Hematopoietic multipotent progenitor cell treated with erythropoietin and hydrocortisone succinate and interleukin-3 and kit ligand, for 8 days (in vitro differentiated cells): ENCODE data around the gene FAM53A.

Experiments
- DNase-seq: peaks from one replicate; pipeline ENCODE4 v3.0.0-alpha.2; 2015

FAM53A gene

GRCh38 chr4:1601852-1602654 lies 82.1 kb downstream of the FAM53A start:
- DNase-seq: no peak

- no peak for DNase-seq
These were observed 82.6 kb downstream of the FAM53A start for GRCh38 chr4:1601533-1601835.

GRCh38 chr4:1600811-1601532 lies 83.1 kb downstream of the FAM53A start:
- DNase-seq: no peak

- no peak for DNase-seq
These were observed 83.8 kb downstream of the FAM53A start for GRCh38 chr4:1600211-1600780.

GRCh38 chr4:1599491-1600210 lies 84.5 kb downstream of the FAM53A start:
- no peak for DNase-seq

- DNase-seq: no peak
These were observed 85.1 kb downstream of the FAM53A start for GRCh38 chr4:1599026-1599481.

- DNase-seq: no peak
These were observed 85.7 kb downstream of the FAM53A start for GRCh38 chr4:1598206-1599025.

GRCh38 chr4:1597021-1597931 lies 86.8 kb downstream of the FAM53A start:
- DNase-seq: no peak

- no peak for DNase-seq
These were observed 87.7 kb downstream of the FAM53A start for GRCh38 chr4:1596393-1596792.

GRCh38 chr4:1595789-1596325 lies 88.3 kb downstream of the FAM53A start:
- DNase-seq: no peak

GRCh38 chr4:1594871-1595788 lies 89.0 kb downstream of the FAM53A start:
- no peak for DNase-seq

GRCh38 chr4:1593881-1594345 lies 90.2 kb downstream of the FAM53A start:
- DNase-seq: no peak

- no peak for DNase-seq
These were observed 90.7 kb downstream of the FAM53A start for GRCh38 chr4:1593458-1593857.

- DNase-seq: no peak
These were observed 91.2 kb downstream of the FAM53A start for GRCh38 chr4:1592709-1593417.

GRCh38 chr4:1592068-1592708 lies 91.9 kb downstream of the FAM53A start:
- DNase-seq: peak; percentile 54

GRCh38 chr4:1591107-1591506 lies 93.0 kb downstream of the FAM53A start:
- no peak for DNase-seq

- DNase-seq: peak; percentile 99
These were observed 93.9 kb downstream of the FAM53A start for GRCh38 chr4:1590244-1590643.
